Measurements from ENCODE around the gene SLC6A7. TPM values are rescaled to one million over a fixed set of nuclear protein-coding genes. Genes with fewer than 3 reads are reported as not detected.

The SLC6A7 gene
- total RNA-seq, 1 experiment from 2014 or later = 0.04 TPM

DNA sequence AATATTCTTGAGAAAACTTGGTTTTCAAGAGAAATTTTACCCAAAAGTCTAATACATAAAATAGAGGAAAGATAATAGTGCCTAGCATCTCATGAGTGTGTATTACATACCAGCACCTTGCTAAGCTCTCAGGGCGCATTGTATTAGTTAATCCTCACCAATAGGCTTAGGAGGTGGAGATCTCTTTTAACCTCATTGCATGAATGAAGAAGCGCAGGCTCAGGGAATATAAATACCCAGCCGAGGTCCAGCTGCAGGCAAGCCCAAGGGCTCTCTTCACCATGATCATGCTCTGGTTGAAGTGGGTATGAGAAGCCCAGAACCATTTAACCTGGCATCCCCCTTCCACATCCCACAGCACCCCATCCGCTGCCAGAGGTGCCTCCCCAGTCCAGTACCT lies 53.7 kb downstream of the SLC6A7 start:
- Mint-ChIP-seq H3K4me1 (no peaks in the 10 kb centered on the region), H3K27me3 (ENCODE audit: low read depth) (no peaks in the 10 kb centered on the region), H3K4me3 (no peak overlapping the region), H3K9me3 (no peaks in the 10 kb centered on the region), H3K36me3 (no peaks in the 10 kb centered on the region), H3K27ac (no peak overlapping the region)
- ChIA-PET CTCF (no interaction called here), POLR2A (no interaction called here)
- TF ChIP-seq ZNF219 (CRISPR knock-in tag; IDR thresholded peaks at IDR 0.05; ENCODE audit: borderline replicate concordance) (no peak), NR2C2 (CRISPR knock-in tag; IDR thresholded peaks at IDR 0.05) (no peak), FOXK1 (CRISPR knock-in tag; IDR thresholded peaks at IDR 0.05) (no peak), KAT7 (CRISPR knock-in tag; IDR thresholded peaks at IDR 0.05; ENCODE audit: borderline replicate concordance) (no peak), ZNF396 (CRISPR knock-in tag; IDR thresholded peaks at IDR 0.05; ENCODE audit: borderline replicate concordance) (no peak), JUN (CRISPR knock-in tag; IDR thresholded peaks at IDR 0.05) (no peak), RORB (CRISPR knock-in tag; IDR thresholded peaks at IDR 0.05) (no peak), ZNF416 (CRISPR knock-in tag; IDR thresholded peaks at IDR 0.05) (no peak)
- TF ChIP-seq, protein P1, sequence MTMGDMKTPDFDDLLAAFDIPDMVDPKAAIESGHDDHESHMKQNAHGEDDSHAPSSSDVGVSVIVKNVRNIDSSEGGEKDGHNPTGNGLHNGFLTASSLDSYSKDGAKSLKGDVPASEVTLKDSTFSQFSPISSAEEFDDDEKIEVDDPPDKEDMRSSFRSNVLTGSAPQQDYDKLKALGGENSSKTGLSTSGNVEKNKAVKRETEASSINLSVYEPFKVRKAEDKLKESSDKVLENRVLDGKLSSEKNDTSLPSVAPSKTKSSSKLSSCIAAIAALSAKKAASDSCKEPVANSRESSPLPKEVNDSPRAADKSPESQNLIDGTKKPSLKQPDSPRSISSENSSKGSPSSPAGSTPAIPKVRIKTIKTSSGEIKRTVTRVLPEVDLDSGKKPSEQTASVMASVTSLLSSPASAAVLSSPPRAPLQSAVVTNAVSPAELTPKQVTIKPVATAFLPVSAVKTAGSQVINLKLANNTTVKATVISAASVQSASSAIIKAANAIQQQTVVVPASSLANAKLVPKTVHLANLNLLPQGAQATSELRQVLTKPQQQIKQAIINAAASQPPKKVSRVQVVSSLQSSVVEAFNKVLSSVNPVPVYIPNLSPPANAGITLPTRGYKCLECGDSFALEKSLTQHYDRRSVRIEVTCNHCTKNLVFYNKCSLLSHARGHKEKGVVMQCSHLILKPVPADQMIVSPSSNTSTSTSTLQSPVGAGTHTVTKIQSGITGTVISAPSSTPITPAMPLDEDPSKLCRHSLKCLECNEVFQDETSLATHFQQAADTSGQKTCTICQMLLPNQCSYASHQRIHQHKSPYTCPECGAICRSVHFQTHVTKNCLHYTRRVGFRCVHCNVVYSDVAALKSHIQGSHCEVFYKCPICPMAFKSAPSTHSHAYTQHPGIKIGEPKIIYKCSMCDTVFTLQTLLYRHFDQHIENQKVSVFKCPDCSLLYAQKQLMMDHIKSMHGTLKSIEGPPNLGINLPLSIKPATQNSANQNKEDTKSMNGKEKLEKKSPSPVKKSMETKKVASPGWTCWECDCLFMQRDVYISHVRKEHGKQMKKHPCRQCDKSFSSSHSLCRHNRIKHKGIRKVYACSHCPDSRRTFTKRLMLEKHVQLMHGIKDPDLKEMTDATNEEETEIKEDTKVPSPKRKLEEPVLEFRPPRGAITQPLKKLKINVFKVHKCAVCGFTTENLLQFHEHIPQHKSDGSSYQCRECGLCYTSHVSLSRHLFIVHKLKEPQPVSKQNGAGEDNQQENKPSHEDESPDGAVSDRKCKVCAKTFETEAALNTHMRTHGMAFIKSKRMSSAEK (CRISPR knock-in tag; IDR thresholded peaks at IDR 0.05; ENCODE audit: borderline replicate concordance) = no peak
- TF ChIP-seq, protein P2, sequence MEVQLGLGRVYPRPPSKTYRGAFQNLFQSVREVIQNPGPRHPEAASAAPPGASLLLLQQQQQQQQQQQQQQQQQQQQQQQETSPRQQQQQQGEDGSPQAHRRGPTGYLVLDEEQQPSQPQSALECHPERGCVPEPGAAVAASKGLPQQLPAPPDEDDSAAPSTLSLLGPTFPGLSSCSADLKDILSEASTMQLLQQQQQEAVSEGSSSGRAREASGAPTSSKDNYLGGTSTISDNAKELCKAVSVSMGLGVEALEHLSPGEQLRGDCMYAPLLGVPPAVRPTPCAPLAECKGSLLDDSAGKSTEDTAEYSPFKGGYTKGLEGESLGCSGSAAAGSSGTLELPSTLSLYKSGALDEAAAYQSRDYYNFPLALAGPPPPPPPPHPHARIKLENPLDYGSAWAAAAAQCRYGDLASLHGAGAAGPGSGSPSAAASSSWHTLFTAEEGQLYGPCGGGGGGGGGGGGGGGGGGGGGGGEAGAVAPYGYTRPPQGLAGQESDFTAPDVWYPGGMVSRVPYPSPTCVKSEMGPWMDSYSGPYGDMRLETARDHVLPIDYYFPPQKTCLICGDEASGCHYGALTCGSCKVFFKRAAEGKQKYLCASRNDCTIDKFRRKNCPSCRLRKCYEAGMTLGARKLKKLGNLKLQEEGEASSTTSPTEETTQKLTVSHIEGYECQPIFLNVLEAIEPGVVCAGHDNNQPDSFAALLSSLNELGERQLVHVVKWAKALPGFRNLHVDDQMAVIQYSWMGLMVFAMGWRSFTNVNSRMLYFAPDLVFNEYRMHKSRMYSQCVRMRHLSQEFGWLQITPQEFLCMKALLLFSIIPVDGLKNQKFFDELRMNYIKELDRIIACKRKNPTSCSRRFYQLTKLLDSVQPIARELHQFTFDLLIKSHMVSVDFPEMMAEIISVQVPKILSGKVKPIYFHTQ (CRISPR knock-in tag; IDR thresholded peaks at IDR 0.05) = no peak
- TF ChIP-seq, protein P3, sequence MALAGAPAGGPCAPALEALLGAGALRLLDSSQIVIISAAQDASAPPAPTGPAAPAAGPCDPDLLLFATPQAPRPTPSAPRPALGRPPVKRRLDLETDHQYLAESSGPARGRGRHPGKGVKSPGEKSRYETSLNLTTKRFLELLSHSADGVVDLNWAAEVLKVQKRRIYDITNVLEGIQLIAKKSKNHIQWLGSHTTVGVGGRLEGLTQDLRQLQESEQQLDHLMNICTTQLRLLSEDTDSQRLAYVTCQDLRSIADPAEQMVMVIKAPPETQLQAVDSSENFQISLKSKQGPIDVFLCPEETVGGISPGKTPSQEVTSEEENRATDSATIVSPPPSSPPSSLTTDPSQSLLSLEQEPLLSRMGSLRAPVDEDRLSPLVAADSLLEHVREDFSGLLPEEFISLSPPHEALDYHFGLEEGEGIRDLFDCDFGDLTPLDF (CRISPR knock-in tag; IDR thresholded peaks at IDR 0.05) = no peak
- DNase-seq (ENCODE audit: low spot score) = no peak
- no peak for ATAC-seq

- CTCF ChIA-PET = interaction anchor here (1.2 kb wide), 1 partner anchor 9 kb away, joined by 3 read pairs; no protein-coding TSS in a partner anchor
- H3K4me3 Mint-ChIP-seq = no peak overlapping the region
- no peak overlapping the region for H3K27ac Mint-ChIP-seq
- H3K27me3 Mint-ChIP-seq (ENCODE audit: low read depth) = no peaks in the 10 kb centered on the region
- DNase-seq (ENCODE audit: low spot score) (no peak), ATAC-seq (no peak)
- POLR2A ChIA-PET = no interaction called here
- no peaks in the 10 kb centered on the region for H3K4me1 Mint-ChIP-seq
- H3K36me3 Mint-ChIP-seq = no peaks in the 10 kb centered on the region
- no peaks in the 10 kb centered on the region for H3K9me3 Mint-ChIP-seq
- TF ChIP-seq, protein P4, sequence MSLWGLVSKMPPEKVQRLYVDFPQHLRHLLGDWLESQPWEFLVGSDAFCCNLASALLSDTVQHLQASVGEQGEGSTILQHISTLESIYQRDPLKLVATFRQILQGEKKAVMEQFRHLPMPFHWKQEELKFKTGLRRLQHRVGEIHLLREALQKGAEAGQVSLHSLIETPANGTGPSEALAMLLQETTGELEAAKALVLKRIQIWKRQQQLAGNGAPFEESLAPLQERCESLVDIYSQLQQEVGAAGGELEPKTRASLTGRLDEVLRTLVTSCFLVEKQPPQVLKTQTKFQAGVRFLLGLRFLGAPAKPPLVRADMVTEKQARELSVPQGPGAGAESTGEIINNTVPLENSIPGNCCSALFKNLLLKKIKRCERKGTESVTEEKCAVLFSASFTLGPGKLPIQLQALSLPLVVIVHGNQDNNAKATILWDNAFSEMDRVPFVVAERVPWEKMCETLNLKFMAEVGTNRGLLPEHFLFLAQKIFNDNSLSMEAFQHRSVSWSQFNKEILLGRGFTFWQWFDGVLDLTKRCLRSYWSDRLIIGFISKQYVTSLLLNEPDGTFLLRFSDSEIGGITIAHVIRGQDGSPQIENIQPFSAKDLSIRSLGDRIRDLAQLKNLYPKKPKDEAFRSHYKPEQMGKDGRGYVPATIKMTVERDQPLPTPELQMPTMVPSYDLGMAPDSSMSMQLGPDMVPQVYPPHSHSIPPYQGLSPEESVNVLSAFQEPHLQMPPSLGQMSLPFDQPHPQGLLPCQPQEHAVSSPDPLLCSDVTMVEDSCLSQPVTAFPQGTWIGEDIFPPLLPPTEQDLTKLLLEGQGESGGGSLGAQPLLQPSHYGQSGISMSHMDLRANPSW (CRISPR knock-in tag; conservative IDR thresholded peaks at IDR 0.05; ENCODE audit: low read depth) = no peak
- TF ChIP-seq ATF6 (CRISPR knock-in tag; IDR thresholded peaks at IDR 0.05) (no peak), TEAD4 (CRISPR knock-in tag; IDR thresholded peaks at IDR 0.05) (no peak), PRDM15 (CRISPR knock-in tag; IDR thresholded peaks at IDR 0.05) (no peak), FOXP1 (CRISPR knock-in tag; IDR thresholded peaks at IDR 0.05; ENCODE audit: borderline replicate concordance) (no peak), RORB (CRISPR knock-in tag; IDR thresholded peaks at IDR 0.05) (no peak)
- TF ChIP-seq, protein P5, sequence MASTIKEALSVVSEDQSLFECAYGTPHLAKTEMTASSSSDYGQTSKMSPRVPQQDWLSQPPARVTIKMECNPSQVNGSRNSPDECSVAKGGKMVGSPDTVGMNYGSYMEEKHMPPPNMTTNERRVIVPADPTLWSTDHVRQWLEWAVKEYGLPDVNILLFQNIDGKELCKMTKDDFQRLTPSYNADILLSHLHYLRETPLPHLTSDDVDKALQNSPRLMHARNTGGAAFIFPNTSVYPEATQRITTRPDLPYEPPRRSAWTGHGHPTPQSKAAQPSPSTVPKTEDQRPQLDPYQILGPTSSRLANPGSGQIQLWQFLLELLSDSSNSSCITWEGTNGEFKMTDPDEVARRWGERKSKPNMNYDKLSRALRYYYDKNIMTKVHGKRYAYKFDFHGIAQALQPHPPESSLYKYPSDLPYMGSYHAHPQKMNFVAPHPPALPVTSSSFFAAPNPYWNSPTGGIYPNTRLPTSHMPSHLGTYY (CRISPR knock-in tag; IDR thresholded peaks at IDR 0.05) = no peak
Observed at GRCh38 chr5:150244209-150244608, 54.3 kb downstream of the SLC6A7 start.

Measured in WTC11 (cell line).